Measurements from ENCODE around the gene TTYH1. TPM values are rescaled to one million over a fixed set of nuclear protein-coding genes. Genes with fewer than 3 reads are reported as not detected.

The TTYH1 gene
- total and polyA plus RNA-seq, 2 donors (not counting 3 experiments of a cell fraction or from before 2014, with no cell fraction given), result not detected

- no peak for FAIRE-seq
- Histone ChIP-seq H3K4me1 (ENCODE audit: control insufficient read depth, extremely low read depth, insufficient read depth, low read length) (peaks cover 19% of the 10 kb centered on the region), H3K9me1 (replicated peaks; ENCODE audit: control insufficient read depth, extremely low read depth, insufficient read depth, low read length) (no peaks in the 10 kb centered on the region), H3K79me2 (ENCODE audit: control insufficient read depth, insufficient read depth, low read length) (no peaks in the 10 kb centered on the region), H3K9ac (replicated peaks; ENCODE audit: extremely low read depth, insufficient read depth, low read length) (no peak overlapping the region), H4K20me1 (replicated peaks; ENCODE audit: control insufficient read depth, extremely low read depth, insufficient read depth, low read length) (no peaks in the 10 kb centered on the region), H3K4me3 (replicated peaks in 1 of 3; ENCODE audit: insufficient read depth in 1 of 3, low read depth in 1 of 3, low read length in 3 of 3) (no peak overlapping the region), H3K27ac (ENCODE audit: insufficient read depth, low read depth, low read length) (no peak overlapping the region), H3K4me2 (ENCODE audit: insufficient read depth, low read length) (no peak overlapping the region), H3K9me3 (replicated peaks; ENCODE audit: control insufficient read depth, insufficient read depth, low read length) (no peaks in the 10 kb centered on the region), H2AFZ (ENCODE audit: low read depth, low read length) (no peak overlapping the region), H3K27me3 (ENCODE audit: control insufficient read depth in 2 of 2, insufficient read depth in 2 of 2, low read length in 2 of 2) (peaks cover 1 to 4% of the 10 kb centered on the region in 2 experiments), H3K36me3 (ENCODE audit: control insufficient read depth in 2 of 2, extremely low read depth in 1 of 2, insufficient read depth in 2 of 2, low read length in 2 of 2) (no peaks in the 10 kb centered on the region)
- no peak for TF ChIP-seq POLR2AphosphoS5 (IDR thresholded peaks at IDR 0.05; ENCODE audit: insufficient read depth, low read depth, low read length)
- no peak for TF ChIP-seq CTCF (IDR thresholded peaks at IDR 0.05; ENCODE audit: extremely low read depth in 1 of 2, insufficient read depth in 1 of 2, low read depth in 1 of 2, low read length in 2 of 2)
- no peak for TF ChIP-seq POLR2A (IDR thresholded peaks at IDR 0.05; ENCODE audit: low read depth, low read length)
- TF ChIP-seq MAX (IDR thresholded peaks at IDR 0.05; ENCODE audit: insufficient read depth, insufficient read length), result no peak
- TF ChIP-seq MYC (IDR thresholded peaks at IDR 0.05; ENCODE audit: low read depth, low read length), result no peak
- TF ChIP-seq EZH2 (IDR thresholded peaks at IDR 0.05; ENCODE audit: borderline replicate concordance, low read depth, low read length, severe bottlenecking), result no peak
- TF ChIP-seq GATA2 (IDR thresholded peaks at IDR 0.05; ENCODE audit: insufficient read depth, insufficient read length, low read depth, low read length), result no peak
- TF ChIP-seq FOS (IDR thresholded peaks at IDR 0.05; ENCODE audit: borderline replicate concordance, insufficient read depth, low read length), result no peak
- TF ChIP-seq JUN (IDR thresholded peaks at IDR 0.05; ENCODE audit: borderline replicate concordance, insufficient read depth, insufficient read length, low read depth), result no peak
- dilution Hi-C loops (cut with MboI; ENCODE audit: extremely low pct_ligation_motif_present, low sequenced_read_pairs) (no loop called here), intact Hi-C loops (cut with micrococcal nuclease) (loop anchor here (5.0 kb wide), 1 partner anchor 35 kb away; no protein-coding TSS in a partner anchor)
- no TSS peak for BruUV-seq (replicated peaks)
- ChIA-PET POLR2A (no interaction called here), CTCF (interaction anchor here (1.5 to 2.6 kb wide), 5 partner anchors 10 to 126 kb away, joined by 3 to 24 read pairs (median 11); no protein-coding TSS in a partner anchor)
- DNase-seq (ENCODE audit: low read depth, low spot score), result no peak
Observed at GRCh38 chr19:54392105-54392504, 23.2 kb upstream of the TTYH1 start.
